Raji (cell line): ENCODE data around the gene TEKT5.
A peak's percentile ranks its signal among the peaks of the same experiment; 100 is the strongest.

Source experiments
- POLR2A ChIP-seq: IDR thresholded peaks from 2 replicates; pipeline ENCODE4 v1.6.1; 2011; ENCODE audit warnings: low read depth, low read length, control low read depth; ENCODE audit not compliant: insufficient read depth

TEKT5 gene

DNA sequence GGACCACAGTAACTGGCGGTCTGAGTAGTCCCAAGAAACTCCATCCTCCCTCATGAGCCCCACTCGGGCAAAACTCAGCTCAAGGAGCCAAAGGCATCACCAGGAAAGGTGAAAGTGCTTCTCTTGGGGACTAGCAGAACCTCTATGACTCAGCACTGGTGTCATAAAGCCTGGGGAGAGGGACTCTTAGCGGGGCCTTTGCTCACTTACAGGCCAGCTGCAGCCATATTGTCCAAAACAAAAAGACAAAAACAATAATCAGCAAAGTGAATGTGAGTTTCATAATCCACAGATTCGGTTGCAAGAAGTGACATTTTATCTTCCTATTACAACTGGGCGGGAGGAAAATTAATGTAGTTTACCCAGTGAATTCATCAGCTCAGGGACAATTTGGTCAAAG, at the start of gene TEKT5:
Gene TEKT5, minus strand, starts transcription at position 101 of the 400 bp plus-strand sequence. Its CDS starts 57 bp downstream, at position 44.
- no peak for TF ChIP-seq POLR2A

DNA sequence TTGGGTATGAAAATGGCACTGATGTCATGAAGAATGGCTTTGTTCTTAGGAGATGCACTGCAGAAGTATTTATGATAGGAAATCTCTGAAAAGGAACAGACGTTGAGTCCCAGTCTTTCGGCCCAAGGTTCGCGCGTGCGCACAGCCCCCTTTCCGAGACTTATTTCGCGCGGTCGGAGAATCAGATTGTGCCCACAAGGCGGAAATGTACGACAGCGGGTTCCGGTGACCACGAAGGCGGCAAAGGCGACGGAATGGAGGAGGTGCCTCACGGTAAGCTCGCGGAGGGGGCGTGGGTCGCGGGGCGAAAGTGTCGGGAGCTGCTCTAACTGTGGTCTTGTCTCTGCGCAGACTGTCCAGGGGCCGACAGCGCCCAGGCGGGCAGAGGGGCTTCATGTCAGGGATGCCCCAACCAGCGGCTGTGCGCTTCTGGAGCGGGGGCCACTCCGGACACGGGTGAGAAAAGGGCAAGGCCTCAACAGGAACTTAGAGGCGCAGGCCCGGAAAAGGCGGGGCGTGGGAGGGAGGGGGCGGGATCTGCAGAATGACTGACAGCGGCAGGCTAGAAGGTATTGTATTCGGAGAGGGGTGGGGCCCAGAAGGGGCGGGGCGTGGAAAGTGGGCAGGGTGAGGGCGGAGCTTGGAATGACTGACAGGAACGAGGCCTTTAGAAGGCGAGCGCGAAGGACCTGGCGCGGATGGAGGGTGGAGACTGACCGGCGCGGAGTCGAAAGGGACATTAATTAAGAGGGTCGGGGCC, 49.1 kb upstream of the TEKT5 start, which contains the start of gene NUBP1:
Gene NUBP1, plus strand, starts transcription at position 233 of the 760 bp plus-strand sequence. Its CDS starts 22 bp downstream, at position 255.
- TF ChIP-seq POLR2A, result peak; percentile 93

DNA sequence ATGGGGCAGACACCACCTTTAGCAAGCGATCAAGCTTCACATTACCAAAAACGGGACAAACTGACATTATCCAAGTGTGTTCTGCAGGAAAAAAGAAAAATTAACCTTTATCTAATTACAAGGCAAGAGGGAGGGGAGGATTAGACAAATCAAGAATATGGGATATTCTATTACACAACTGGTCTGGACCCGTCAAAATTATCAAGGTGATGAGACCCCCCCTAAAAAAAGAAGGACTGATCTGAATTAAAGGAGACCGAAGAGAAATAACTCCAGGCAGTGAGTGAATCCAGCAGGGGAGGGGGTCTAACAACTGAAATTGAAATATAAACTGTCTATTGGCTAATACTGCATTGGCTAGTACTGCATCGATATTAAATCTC, 48.5 kb upstream of the TEKT5 start:
- TF ChIP-seq POLR2A, result no peak

DNA sequence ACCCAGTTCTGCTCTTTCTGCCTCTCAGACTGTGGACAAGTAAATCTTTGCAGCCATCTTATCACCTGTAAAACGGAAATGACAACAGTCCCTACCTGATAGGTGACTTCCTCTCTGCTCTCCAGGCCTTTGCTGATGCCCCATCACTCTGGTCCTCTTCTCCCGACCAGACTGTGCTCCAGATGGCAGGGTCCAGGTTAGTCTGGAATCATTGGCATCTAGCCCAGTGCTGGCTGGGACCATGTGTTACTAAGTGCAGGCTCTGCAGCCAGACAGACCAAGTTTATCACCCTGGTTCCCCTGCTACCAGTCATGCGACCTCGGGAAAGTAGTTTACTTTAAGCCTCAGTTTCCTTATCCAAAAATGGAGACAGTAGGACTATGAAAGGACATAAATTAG, 47.1 kb upstream of the TEKT5 start:
- no peak for TF ChIP-seq POLR2A

DNA sequence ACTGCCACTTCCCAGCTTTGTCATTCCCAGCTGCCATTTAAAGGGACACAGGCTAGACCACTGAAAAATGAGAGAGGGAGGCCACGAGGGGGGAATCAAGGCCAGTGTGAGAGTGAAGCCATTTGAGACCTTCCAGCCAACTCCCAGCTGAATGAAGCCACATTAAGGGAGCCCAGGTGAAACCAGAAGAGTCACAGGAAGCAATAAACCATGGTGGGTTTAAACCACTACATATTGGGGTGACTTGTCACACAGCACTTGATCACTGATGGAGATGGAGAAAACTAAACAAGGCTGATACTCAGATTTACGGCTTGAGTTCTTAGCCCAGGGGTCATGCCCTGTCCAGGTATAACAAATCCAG, 46.1 kb upstream of the TEKT5 start:
- no peak for TF ChIP-seq POLR2A

DNA sequence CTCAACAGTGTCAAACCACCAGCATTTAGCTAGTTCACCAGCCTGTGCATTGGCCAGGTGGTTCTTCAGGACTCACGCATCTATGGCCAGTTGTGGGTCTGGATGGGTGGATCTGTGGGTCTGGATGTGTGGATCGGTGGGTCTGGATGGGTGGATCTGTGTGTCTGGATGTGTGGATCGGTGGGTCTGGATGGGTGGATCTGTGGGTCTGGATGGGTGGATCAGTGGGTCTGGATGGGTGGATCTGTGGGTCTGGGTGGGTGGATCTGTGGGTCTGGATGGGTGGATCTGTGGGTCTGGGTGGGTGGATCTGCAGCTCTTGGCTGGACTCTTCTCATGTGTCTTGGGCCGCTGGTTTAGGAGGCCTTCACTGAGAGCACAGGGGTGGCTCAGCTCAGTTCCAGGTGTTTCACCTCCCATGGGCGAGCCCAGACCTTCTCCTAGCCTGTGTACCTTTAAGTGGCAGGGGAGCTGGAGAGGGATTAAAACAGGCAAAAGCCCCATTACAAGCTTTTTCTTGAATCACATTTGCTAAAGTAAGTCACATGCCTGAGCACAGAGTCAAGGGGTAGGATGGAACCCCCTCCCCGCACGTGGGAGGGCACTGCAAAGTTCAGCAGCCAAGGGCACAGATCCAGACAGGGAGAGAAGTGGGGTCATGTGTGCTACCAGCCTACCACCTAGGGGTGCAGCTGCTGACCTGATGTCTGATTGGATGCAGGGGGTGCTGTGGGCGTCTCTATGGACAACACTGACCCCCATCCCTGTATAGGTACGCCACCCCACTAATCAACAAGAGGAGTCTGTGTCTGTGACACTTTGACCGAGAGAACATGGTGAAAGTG, 45.5 kb upstream of the TEKT5 start:
- TF ChIP-seq POLR2A, result no peak

DNA sequence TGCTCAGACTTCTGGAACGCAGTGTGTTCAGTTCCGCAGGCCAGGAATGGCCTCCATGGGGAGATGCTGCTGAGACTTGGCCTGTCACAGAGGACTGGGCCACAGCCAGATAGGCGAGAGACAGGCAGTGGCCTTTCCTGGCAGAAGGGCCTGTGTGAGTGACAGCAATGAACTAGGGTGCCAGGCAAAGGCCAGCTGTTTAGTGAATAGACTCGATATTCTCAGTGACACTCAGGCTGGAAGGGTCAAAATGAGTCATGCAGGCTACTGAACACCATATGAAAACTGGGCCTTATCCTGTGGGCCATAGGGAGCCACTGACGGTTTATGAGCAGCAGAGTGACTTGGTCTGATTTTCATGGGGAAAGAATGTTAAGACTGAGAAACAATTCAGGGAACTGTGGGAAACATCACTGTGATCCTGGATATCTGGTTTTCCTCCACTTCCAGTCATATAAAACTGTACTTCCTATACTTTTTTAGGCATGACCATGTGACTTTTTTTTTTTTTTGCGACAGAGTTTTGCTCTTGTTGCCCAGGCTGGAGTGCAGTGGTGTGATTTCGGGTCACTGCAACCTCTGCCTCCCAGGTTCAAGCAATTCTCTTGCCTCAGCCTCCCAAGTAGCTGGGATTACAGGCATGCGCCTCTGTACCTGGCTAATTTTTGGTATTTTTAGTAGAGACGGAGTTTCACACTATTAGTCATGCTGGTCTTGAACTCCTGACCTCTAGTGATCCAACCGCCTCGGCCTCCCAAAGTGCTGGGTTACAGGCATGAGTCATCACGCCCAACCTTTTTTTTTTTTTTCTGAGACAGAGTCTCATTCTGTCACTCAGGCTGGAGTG, 43.7 kb upstream of the TEKT5 start:
- TF ChIP-seq POLR2A, result no peak

DNA sequence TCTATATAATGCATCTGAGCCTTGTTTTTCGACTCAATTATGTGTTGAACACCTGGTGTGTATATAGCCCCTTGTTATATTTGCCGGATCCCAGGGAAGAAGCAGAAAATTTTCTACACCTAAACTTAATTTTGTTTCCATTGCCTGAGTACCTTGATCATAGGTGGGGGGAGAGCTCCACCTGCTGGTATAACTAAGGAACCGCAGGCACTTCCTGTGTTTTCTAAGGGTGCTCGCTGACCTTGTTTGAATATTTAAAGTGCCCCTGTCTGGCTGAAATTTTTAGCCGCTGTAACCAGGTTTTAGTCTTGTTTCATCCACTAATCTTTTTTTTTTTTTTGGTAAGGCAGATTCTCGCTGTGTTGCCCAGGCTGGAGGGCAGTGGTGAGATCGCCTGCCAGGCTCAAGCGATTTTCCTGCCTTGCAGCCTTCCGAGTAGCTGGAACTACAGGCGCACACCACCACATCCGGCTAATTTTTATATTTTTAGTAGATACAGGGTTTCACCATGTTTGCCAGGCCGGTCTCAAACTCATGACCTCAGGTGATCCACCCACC, 42.4 kb upstream of the TEKT5 start:
- no peak for TF ChIP-seq POLR2A

DNA sequence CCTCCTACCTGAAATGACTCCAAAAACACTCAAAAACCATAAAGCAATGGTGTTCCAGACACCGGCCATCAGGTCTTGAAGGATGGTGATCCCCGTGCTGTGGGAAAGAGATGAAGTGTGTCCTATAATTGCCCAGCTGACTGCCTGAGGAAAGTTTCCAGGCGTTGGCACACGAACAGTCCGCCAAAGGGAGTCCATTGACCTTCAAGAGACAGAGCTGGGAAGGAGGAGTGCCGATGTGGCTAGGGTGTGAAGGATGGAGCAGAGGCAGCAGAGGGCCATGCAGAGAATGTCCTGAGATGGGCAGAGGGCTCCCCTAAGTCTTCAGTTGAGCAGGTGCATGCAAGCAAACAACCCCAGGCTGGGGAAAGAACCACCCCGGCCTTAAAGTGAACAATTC, 37.1 kb upstream of the TEKT5 start:
- no peak for TF ChIP-seq POLR2A

DNA sequence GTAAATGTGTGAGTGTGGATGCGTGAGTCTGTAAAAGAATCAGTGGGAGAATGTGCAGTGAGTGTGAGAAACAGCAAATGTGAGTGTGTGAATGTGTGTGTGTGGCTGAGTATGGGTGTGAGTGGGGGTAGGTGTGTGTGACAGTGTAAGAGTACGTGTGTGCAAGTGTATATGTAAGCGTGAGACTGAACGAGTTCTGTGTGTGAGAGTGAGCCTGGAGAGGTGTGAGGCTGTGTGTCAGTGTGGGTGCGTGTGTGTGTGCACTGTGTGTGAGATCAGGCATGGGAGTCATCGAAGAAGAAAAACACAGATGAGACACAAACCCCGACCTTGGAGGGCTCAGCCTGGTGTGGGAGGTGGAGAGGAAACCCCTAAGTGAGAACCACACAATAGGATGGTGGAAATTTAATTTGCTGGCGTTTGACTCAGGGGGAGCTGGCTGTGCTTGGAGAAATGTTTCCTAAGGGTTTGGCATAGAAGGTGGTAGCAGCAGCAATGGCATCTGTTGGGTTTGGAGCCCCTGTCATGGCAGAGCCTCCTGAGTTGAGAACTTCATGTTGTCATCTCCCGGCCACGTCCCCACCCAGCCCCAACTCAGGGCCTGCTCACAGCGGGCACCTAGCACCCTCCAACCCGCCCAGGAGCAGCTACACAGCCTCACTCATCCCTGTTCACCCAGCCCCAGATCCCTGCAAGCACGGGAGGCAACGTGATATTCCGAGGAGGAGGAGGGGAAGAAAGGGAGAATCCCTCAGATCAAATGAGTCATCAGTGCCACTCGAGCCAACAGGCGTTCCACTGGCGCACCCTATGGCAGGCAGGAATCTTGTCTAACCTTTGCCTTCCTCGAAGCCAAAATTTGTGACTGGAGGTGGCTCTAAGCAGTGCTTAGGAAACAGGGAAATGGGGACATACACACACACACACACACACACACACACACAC, 34.6 kb upstream of the TEKT5 start:
- TF ChIP-seq POLR2A, result no peak

DNA sequence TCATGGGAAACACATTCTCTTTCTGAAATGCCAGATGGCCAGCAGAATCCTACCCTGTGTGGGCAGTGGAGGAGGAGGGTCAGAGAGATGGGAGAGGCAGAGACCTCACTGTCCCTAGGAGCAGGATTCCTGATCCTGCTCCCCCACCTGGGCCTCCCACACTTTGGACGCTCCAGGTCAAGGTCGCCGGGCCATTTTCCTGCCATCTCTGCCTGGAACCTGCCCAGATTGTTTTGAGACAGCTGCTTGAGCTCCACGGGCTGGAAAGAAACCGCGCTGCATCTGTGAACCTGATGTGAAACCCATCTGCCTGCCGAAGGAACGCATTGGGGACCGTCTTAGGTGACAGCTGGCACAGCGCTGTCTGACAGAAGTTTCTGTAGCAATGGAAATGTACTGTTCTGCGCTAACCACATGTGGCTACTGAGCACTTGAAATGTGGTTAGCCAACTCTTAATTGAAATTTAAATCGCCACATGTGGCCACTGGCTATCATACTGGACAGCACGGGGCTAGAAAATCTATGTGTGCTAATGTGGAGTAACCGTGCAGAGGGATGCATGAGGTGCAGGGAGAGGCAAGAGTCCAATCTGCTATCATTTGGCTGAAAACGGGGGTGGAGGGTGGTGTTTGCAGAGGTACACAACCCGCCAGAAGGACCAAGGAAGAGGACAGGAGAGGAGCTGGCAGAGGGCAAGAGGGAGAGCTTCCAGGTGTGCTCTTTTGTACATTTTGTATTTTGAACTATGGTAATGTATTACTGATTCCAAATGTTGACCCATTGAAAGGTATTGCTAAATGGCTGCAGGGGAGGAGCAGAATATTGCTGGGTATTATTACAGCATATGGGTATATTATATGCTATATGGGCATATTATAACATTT, 33.5 kb upstream of the TEKT5 start:
- no peak for TF ChIP-seq POLR2A

DNA sequence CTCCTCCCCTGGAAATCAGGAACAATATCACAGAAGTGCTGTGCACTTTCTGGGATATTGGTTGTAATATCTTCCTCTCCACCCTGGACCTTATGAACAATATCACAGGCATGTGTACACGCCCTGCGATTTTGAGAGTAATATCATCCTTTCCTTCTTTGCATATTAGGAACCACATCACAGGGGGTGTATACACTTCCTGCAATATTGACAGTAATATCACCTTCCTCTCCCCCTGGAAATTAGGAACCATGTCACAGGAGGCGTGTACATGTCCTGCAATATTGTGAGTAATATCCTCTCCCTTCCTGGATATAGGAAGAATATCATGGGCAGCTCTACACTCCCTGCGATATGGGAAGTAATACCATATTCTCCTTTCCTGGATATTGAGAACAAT, 14.2 kb upstream of the TEKT5 start:
- no peak for TF ChIP-seq POLR2A

DNA sequence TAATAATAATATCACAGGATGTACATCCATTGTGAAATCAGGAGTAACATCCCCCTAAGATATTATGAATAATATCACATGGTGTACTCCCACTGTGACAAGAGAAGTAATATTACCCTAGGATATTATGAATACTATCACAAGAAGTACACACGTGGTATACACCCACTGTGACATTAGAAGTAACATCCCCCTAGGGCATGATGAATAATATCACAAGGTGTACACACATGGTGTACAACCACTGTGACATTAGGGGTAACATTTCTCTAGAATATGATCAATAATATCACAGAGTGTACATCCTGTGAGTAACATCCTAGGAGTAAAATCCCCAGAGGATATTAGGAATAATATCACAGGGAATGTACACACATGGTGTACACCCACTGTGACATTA, 5.0 kb upstream of the TEKT5 start:
- TF ChIP-seq POLR2A, result no peak
